Measurements from ENCODE around the gene TMPO.
"Not testable (repeated sequence)": the region's sequence is repeated elsewhere in the genome, so short reads cannot be mapped to it uniquely, and the experiment has no call there.

TMPO gene

GRCh38 chr12:98579347-98579746, 64.0 kb downstream of the TMPO start:
- no peak for DNase-seq (ENCODE audit: low spot score)

DNA sequence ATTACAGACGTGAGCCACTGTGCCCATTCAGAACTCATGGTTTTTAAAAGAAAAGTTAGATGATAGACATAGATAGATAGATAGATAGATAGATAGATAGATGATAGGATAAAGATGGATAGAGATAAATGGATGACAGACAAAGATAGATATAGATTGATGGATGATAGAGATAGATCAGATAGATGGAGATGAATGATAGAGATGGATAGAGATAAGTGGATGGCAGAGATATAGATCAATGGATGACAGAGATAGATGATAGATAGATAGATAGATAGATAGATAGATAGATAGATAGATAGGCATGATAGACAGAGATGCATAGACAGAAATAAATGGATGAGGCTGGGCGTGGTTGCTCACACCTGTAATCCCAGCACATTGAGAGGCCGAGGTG, 64.4 kb downstream of the TMPO start:
- DNase-seq (ENCODE audit: low spot score), result no peak

GRCh38 chr12:98580695-98581094, 65.3 kb downstream of the TMPO start:
- DNase-seq (ENCODE audit: low spot score), result no peak

DNA sequence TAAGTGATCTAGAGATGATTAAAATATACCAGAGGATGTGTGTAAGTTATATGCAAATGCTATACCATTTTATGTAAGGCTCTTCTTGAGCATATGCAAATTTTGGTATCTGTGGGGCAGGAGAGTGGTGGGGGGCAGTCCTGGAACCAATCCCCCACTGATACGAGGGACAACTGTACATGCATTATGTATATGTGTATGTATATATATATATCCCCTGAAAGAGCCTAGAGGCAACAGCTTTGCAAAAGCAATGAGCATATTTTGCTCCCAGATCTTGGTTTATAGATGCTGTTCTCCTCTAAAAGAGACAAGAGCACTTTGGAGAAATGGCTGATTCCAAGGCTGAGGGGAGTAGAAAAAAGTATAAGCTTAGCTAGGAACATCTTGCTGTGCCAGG, 65.7 kb downstream of the TMPO start:
- DNase-seq (ENCODE audit: low spot score), result no peak

DNA sequence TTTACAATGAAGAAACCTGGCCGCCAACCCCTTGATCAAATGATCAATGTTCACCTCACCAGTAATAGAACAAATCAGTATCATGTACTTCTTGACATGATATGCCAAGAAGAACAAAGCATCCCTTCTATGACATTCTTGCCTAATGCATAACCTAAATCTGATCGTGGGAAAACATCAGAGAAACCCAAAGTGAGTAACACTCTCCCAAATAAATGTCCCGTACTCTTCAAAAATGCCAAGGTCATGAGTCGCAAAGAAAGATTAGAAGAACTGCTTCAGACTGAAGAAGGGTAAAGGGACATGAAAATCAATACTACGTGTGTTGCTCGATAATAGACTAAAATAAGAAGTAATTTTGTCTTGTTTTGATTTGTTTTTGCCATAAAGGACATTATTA, 66.7 kb downstream of the TMPO start:
- no peak for DNase-seq (ENCODE audit: low spot score)

DNA sequence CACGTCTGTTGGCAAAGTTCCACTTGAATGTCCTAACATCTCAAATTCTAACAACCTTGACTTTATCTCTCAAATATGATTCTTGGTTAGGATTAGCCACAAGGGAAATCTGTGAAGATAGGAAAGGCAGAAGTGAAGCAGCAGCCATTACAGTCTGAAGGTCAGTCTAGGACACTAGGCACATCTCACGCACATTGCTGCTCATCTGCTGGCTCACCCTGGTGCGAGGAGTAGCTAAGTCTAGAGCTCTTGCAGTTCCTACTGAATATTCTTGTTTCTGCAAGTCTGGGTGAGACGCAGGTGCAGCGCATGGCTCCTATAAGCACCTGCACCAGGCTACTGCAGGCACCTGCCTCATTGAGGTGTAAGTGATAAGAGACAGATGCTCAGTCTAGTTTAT, 71.7 kb downstream of the TMPO start:
- DNase-seq (ENCODE audit: low spot score), result no peak

DNA sequence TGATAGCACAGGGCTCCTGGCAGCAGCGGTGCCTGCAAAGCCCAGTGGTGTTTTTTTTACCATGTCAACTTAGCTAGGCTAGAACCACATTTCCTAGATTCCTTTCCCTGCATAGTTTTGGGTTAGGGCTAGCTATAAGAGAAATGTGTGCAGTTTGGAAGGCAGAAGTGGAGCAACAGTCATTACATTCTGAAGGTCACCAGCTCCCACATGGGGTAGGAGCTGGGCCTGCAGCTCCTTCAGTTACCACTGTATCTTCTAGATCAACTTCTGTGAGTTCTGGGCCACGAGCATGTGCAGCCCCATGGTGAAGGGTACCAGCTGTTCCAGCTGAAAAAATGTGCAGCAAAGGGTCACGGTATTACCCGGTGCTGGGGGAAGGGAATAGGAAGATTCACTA, 75.8 kb downstream of the TMPO start:
- no peak for DNase-seq (ENCODE audit: low spot score)

GRCh38 chr12:98592825-98593322, 77.5 kb downstream of the TMPO start:
- DNase-seq (ENCODE audit: low spot score), result no peak

DNA sequence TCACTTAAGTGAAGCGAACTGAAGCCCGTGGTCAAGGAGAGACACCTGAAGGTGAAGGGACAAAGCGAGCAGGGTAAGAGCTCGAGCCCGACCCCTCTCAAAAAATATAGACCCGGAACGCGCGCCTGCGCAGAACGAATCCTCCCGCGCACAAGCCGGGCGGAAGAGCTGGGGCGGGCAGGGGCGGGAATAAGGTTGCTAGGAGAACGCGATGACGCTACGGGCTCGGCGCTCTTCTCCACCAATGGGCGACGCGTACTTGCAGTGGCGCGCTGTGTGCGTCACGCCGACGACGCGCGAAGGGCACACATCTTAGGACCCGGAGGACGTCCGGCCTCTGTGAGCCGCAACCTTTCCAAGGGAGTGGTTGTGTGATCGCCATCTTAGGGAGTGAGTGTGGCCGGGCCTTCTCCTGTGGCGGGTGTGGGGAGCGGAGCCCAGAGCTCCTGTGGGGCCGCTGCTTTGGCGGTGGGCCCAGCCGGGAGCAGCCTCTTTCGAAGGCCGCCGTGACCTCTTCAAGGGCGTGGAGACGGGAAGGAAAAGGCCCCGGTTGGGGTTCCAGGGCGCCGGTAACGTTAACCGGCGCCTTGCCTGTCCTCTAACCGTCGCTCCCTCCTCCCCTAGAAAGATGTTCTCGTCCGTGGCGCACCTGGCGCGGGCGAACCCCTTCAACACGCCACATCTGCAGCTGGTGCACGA, 78.1 kb downstream of the TMPO start, which contains the start of gene SLC25A3:
TSS of gene SLC25A3 (plus strand) at position 336 of the 699 bp plus-strand sequence. CDS start at position 629, 293 bp downstream.
- peak; percentile 99 for DNase-seq (ENCODE audit: low spot score)

DNA sequence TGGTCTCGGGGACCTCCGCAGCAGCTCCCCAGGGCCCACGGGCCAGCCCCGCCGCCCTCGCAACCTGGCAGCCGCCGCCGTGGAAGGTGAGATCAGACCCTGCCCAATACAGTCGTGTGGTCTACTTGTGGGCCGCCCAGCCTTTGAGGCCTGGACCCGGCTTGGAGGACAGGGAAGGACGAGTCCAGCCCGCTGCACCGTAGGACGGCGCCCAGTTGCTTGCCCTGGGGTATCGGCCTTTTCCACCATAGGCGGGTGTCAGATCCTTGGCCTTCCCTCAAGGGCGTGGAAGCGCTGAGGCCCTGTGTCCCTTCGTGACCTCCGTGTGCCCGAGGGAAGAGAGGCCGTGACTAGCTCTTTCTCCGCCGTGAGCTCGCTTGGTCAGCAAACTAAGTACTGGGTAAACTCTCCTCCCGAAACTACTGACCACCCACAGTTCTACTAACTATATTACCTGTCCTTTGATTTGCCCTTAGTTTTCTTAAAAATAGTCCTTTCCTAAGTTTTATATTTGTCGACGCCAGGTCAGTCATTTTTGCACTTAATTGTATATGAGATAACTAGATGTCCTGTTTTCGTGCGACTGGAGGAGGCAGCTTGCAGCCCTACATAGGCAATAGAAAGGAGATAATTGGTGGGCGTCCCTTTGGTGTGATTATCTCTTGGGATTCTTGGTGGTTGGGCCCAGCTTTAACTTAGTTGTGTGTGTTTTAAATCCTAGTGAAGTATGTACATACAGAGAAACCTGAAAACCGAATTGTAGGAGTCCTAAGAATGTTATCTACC, 78.9 kb downstream of the TMPO start:
- peak; percentile 37 for DNase-seq (ENCODE audit: low spot score)

GRCh38 chr12:98595243-98595988, 80.0 kb downstream of the TMPO start:
- peak; percentile 56 for DNase-seq (ENCODE audit: low spot score)

- DNase-seq (ENCODE audit: low spot score), result not testable (repeated sequence)
These were observed 81.9 kb downstream of the TMPO start for GRCh38 chr12:98597313-98597712.

All from GM03348 (cell line).